CD14-positive monocyte (primary cell): ENCODE data around the gene UNKL. TPM values are rescaled to one million over a fixed set of nuclear protein-coding genes. Genes with fewer than 3 reads are reported as not detected.

Experiments used
- DNase-seq, 3 donors: peaks; one replicate each; pipeline ENCODE4 v3.0.0-alpha.2; 2011 to 2022
- H2AFZ ChIP-seq: 2 replicates; pipeline ENCODE4 v1.6.0; 2012; ENCODE audit warnings: mild to moderate bottlenecking, low read depth, low read length, inconsistent platforms; ENCODE audit not compliant: insufficient read depth, poor library complexity, severe bottlenecking
- H3K27ac ChIP-seq, 2 donors: 1 replicate in 1 of 2; 2 replicates in 1 of 2; pipeline ENCODE4 v1.5.1; 2012 to 2013; ENCODE audit warnings: low read length in 2 of 2, control low read depth in 1 of 2, inconsistent platforms in 1 of 2, low read depth in 1 of 2, mild to moderate bottlenecking in 1 of 2
- H3K27me3 ChIP-seq, 2 donors: one replicate each; pipeline versions ENCODE4 v1.6.0 to v1.6.1; 2011 to 2013; ENCODE audit warnings: low read length in 2 of 2; ENCODE audit not compliant: control insufficient read depth in 2 of 2, insufficient read depth in 2 of 2
- H3K36me3 ChIP-seq, 2 donors: replicated peaks in 1 of 2; 1 replicate in 1 of 2; 2 replicates in 1 of 2; pipeline versions ENCODE4 v1.5.1 to v1.6.1; 2012 to 2013; ENCODE audit warnings: low read length in 2 of 2, control low read depth in 1 of 2, inconsistent platforms in 1 of 2, mild to moderate bottlenecking in 1 of 2; ENCODE audit not compliant: insufficient read depth in 2 of 2, control insufficient read depth in 1 of 2
- H3K4me1 ChIP-seq, 2 donors: 1 replicate in 1 of 2; 2 replicates in 1 of 2; pipeline versions ENCODE4 v1.5.1 to v1.6.1; 2012 to 2013; ENCODE audit warnings: low read length in 2 of 2, control low read depth in 1 of 2, inconsistent platforms in 1 of 2, mild to moderate bottlenecking in 1 of 2, moderate library complexity in 1 of 2; ENCODE audit not compliant: insufficient read depth in 2 of 2, control insufficient read depth in 1 of 2
- H3K4me2 ChIP-seq: replicated peaks from 2 replicates; pipeline ENCODE3; 2012; ENCODE audit warnings: low read length, moderate library complexity, mild to moderate bottlenecking; ENCODE audit not compliant: poor library complexity, severe bottlenecking; ENCODE audit errors: extremely low read depth
- H3K4me3 ChIP-seq, 3 experiments: fragments of 200-600 bp in 1 of 3; sonication (generic) in 1 of 3; replicated peaks in 1 of 3; 1 replicate in 2 of 3; 2 replicates in 1 of 3; pipeline ENCODE4 v1.5.1; 2011 to 2013; ENCODE audit warnings: low read length in 3 of 3, mild to moderate bottlenecking in 3 of 3, control low read depth in 2 of 3, low read depth in 2 of 3, inconsistent platforms in 1 of 3, moderate library complexity in 1 of 3
- H3K79me2 ChIP-seq: 2 replicates; pipeline ENCODE4 v1.6.0; 2012; ENCODE audit warnings: mild to moderate bottlenecking, control low read depth, inconsistent platforms, low read length, moderate library complexity; ENCODE audit not compliant: insufficient read depth
- H3K9ac ChIP-seq: 2 replicates; pipeline ENCODE4 v1.6.0; 2017; ENCODE audit warnings: low read length, mild to moderate bottlenecking; ENCODE audit not compliant: insufficient read depth, poor library complexity, severe bottlenecking
- H3K9me3 ChIP-seq, 2 donors: replicated peaks in 1 of 2; 1 replicate in 1 of 2; 2 replicates in 1 of 2; pipeline versions ENCODE4 v1.5.1 to v1.6.1; 2012 to 2013; ENCODE audit warnings: low read length in 2 of 2, control low read depth in 1 of 2; ENCODE audit not compliant: control insufficient read depth in 1 of 2, insufficient read depth in 1 of 2
- H4K20me1 ChIP-seq: 2 replicates; pipeline ENCODE4 v1.6.0; 2012; ENCODE audit warnings: mild to moderate bottlenecking, low read length, control low read depth, moderate library complexity; ENCODE audit not compliant: insufficient read depth
- H3K27ac Mint-ChIP-seq, 7 donors: one replicate each; pipeline ENCODE4 v1.8.0; 2020; ENCODE audit warnings: mild to moderate bottlenecking in 7 of 7, mixed read lengths in 7 of 7, moderate library complexity in 6 of 7, inconsistent platforms in 2 of 7
- H3K27me3 Mint-ChIP-seq, 3 donors: one replicate each; pipeline ENCODE4 v1.8.0; 2021 to 2022; ENCODE audit warnings: low read depth in 3 of 3, mild to moderate bottlenecking in 3 of 3, mixed read lengths in 3 of 3, moderate library complexity in 3 of 3, inconsistent platforms in 1 of 3
- H3K36me3 Mint-ChIP-seq, 2 donors: one replicate each; pipeline ENCODE4 v1.8.0; 2020; ENCODE audit warnings: mixed read lengths in 2 of 2, inconsistent platforms in 1 of 2, mild to moderate bottlenecking in 1 of 2
- H3K4me1 Mint-ChIP-seq: one replicate; pipeline ENCODE4 v1.8.0; 2020; ENCODE audit warnings: mild to moderate bottlenecking, mixed read lengths
- H3K4me3 Mint-ChIP-seq, 2 donors: one replicate each; pipeline ENCODE4 v1.8.0; 2020; ENCODE audit warnings: mild to moderate bottlenecking in 2 of 2, mixed read lengths in 2 of 2, moderate library complexity in 1 of 2
- H3K9me3 Mint-ChIP-seq, 7 donors: one replicate each; pipeline ENCODE4 v1.8.0; 2020 to 2022; ENCODE audit warnings: mixed read lengths in 7 of 7, mild to moderate bottlenecking in 6 of 7, moderate library complexity in 6 of 7, inconsistent platforms in 2 of 7
- WGBS: methylation state at CpG from one replicate; pipeline ENCODE4 v1.1.5; 2013; ENCODE audit warnings: missing lambda C conversion rate; ENCODE audit not compliant: insufficient coverage; 5-methylcytosine and 5-hydroxymethylcytosine counted together
- intact Hi-C, 2 donors: fragments of 100-400 bp; cut with micrococcal nuclease; formaldehyde crosslinking; loops; one replicate each; pipeline versions ENCODE4 v1.15.0 to v1.15.1; 2023
- polyA plus RNA-seq, 3 donors: library from polyadenylated mRNA; depleted of rRNA in 1 of 3; unstranded in 2 of 3; stranded (reverse) in 1 of 3; fragments of 300-500 nt in 2 of 3; fragments of >200 nt in 1 of 3; fragmentation: Illumina TruSeq in 2 of 3; gene quantifications; 1 replicate in 2 of 3; 2 replicates in 1 of 3; pipeline ENCODE4 v1.2.3, GENCODE V29; 2012 to 2021
- TF ChIP-seq, protein P1 (sequence below): fragments of 200-600 bp; IDR thresholded peaks from one replicate; pipeline ENCODE4 v1.8.0; 2022; ENCODE audit warnings: antibody characterized with exemption, mild to moderate bottlenecking

UNKL gene
- polyA plus RNA-seq, 3 donors = 1.2 to 19.9 (median 2.2) TPM

DNA sequence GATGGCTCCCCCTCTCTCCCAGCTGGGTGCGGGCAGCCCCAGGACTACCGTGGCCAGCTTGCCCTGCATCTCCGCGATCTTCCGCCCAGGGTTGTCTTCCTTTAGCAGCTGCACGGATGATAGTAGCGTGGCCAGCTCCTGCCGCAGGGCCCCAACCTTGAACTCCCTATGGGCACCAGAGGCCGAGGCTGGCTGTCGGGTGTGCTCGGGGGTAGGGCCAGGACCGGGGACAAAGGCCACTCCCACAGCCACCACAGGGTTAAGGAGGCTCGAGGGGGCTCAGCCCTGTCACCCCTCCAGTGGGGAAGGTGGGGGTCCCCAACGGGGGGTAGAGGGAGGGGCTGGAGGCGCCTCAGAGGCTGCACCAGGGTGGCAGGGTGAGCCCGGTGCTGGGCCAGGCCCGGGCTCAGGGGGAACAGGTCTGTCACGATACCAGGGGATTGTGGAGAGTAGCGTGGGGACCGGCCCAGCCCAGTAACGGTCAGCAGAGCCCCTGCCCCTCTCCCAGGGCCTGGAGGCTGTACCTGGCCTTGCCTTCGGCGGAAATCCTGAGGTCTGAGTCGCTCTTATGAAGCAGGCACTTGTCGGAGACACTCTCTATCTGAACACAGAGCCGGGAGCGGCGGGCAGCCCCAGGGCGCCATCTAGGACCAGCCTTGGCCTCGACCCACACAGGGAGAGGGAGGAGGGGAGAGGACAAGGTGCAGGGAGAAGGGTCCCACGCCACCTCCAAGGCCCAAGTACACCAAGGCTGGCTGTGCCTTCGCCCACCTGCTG lies 21.6 kb upstream of the UNKL start:
- Mint-ChIP-seq H3K27me3 (peaks cover 4 to 27% (median 7%) of the 10 kb centered on the region in 3 donors), H3K4me1 (peaks cover 3% of the 10 kb centered on the region), H3K27ac (no peak overlapping the region), H3K9me3 (peaks cover 0 to 2% (median 0%) of the 10 kb centered on the region in 7 donors), H3K36me3 (peaks cover 0 to 15% of the 10 kb centered on the region in 2 donors), H3K4me3 (no peak overlapping the region)
- H3K4me3 ChIP-seq = no peak overlapping the region
- peaks cover 0 to 27% of the 10 kb centered on the region in 2 donors for H3K27me3 ChIP-seq
- H3K4me2 ChIP-seq = no peak overlapping the region
- H3K9ac ChIP-seq = no peak overlapping the region
- H3K36me3 ChIP-seq = peaks cover 0 to 4% of the 10 kb centered on the region in 2 donors
- intact Hi-C loops = no loop called here
- 95% methylated on average over 19 of the region's 32 CpGs for WGBS
- H2AFZ ChIP-seq = no peak overlapping the region
- no peaks in the 10 kb centered on the region for H3K79me2 ChIP-seq
- H3K9me3 ChIP-seq = no peaks in the 10 kb centered on the region
- TF ChIP-seq, protein P1, sequence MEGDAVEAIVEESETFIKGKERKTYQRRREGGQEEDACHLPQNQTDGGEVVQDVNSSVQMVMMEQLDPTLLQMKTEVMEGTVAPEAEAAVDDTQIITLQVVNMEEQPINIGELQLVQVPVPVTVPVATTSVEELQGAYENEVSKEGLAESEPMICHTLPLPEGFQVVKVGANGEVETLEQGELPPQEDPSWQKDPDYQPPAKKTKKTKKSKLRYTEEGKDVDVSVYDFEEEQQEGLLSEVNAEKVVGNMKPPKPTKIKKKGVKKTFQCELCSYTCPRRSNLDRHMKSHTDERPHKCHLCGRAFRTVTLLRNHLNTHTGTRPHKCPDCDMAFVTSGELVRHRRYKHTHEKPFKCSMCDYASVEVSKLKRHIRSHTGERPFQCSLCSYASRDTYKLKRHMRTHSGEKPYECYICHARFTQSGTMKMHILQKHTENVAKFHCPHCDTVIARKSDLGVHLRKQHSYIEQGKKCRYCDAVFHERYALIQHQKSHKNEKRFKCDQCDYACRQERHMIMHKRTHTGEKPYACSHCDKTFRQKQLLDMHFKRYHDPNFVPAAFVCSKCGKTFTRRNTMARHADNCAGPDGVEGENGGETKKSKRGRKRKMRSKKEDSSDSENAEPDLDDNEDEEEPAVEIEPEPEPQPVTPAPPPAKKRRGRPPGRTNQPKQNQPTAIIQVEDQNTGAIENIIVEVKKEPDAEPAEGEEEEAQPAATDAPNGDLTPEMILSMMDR = no peak
- H4K20me1 ChIP-seq = no peaks in the 10 kb centered on the region
- H3K4me1 ChIP-seq = peaks cover 0 to 13% of the 10 kb centered on the region in 2 donors
- H3K27ac ChIP-seq = no peak overlapping the region
- DNase-seq = no peak

DNA sequence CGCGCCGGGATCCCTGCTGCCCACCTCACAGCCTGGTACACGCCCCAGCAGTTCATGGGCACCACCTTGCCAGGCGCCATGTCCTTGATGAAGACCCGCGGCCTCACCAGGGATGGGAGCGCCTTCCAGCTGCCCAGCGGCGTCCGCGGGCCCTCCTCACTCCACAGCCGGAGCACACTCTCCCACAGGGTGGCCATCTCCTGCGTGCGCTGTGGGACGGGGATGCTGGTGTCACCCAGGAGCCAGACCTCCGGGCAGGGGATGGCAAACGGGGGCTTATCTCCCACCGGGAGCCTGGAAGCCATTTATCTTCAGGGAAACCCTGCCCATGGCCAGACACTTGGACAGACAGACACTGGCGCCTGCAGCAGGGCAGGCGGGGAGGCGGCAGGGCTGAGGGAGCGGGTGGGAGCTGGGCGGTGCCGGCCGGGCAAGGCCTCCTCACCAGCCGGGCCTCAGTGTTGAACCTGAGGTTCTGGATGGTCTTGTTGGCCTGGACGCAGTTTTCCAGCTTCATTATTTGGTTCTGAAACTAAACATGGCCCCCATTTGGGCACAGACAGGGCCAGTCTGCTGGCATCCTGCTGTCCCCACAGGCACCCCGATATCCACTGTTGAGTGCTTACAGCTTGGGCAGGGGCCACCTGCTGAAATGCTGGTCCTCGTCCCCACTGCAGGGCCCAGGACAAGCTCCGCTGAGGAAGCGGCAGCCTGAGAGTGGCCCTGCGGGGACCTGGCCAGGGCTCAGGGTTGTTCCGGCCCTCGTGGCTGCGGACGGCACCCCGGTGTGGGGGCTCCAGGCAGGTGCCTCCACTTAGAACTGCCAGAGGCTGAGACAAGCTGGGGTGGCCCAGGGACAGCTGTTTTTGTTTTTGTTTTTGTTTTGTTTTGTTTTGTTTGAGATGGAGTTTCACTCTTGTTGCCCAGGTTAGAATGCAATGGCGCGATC lies 20.4 kb upstream of the UNKL start:
- Histone ChIP-seq H3K36me3 (peaks cover 0 to 4% of the 10 kb centered on the region in 2 donors), H3K4me3 (no peak overlapping the region), H3K4me2 (no peak overlapping the region), H3K4me1 (peaks cover 0 to 13% of the 10 kb centered on the region in 2 donors), H3K27me3 (peaks cover 0 to 30% of the 10 kb centered on the region in 2 donors), H3K9me3 (no peaks in the 10 kb centered on the region), H3K9ac (no peak overlapping the region), H3K27ac (no peak overlapping the region), H3K79me2 (no peaks in the 10 kb centered on the region), H4K20me1 (no peaks in the 10 kb centered on the region), H2AFZ (no peak overlapping the region)
- H3K4me3 Mint-ChIP-seq = no peak overlapping the region
- peaks cover 3% of the 10 kb centered on the region for H3K4me1 Mint-ChIP-seq
- H3K27me3 Mint-ChIP-seq = peaks cover 7 to 32% (median 7%) of the 10 kb centered on the region in 3 donors
- WGBS = 97% methylated on average over 40 of the region's 40 CpGs
- peaks cover 0 to 2% (median 0%) of the 10 kb centered on the region in 7 donors for H3K9me3 Mint-ChIP-seq
- no peak overlapping the region for H3K27ac Mint-ChIP-seq
- TF ChIP-seq, protein P1 = no peak
- peaks cover 0 to 15% of the 10 kb centered on the region in 2 donors for H3K36me3 Mint-ChIP-seq
- intact Hi-C loops = no loop called here
- DNase-seq = no peak
